GM20000 (cell line): ENCODE measurements around the gene ATP2B2.

Experiments
- DNase-seq: peaks from one replicate; pipeline ENCODE4 v3.0.0; 2012; ENCODE audit warnings: low spot score
- CTCF ChIP-seq: IDR thresholded peaks from 2 replicates; pipeline ENCODE4 v1.5.1; 2012; ENCODE audit warnings: mild to moderate bottlenecking, control low read depth; ENCODE audit errors: extremely low read depth, missing control alignments

Gene ATP2B2

GRCh38 chr3:10467204-10467603, 38.2 kb downstream of the ATP2B2 start:
- TF ChIP-seq CTCF: no peak
- DNase-seq: no peak

GRCh38 chr3:10466186-10466585, 39.2 kb downstream of the ATP2B2 start:
- no peak for TF ChIP-seq CTCF

GRCh38 chr3:10465161-10465560, 40.2 kb downstream of the ATP2B2 start:
- TF ChIP-seq CTCF: no peak
- DNase-seq: no peak

More at GRCh38 chr3:10466186-10466585, 39.2 kb downstream of the ATP2B2 start:
- no peak for DNase-seq

GRCh38 chr3:10463533-10464434, 41.6 kb downstream of the ATP2B2 start:
- TF ChIP-seq CTCF: no peak
- DNase-seq: no peak

- DNase-seq: no peak
- no peak for TF ChIP-seq CTCF
Measured at GRCh38 chr3:10462641-10463532, 42.5 kb downstream of the ATP2B2 start.

GRCh38 chr3:10460951-10461545, 44.3 kb downstream of the ATP2B2 start:
- no peak for DNase-seq
- no peak for TF ChIP-seq CTCF
